GM12875 (cell line): Measurements from ENCODE around the gene NRCAM.

ENCODE experiments used
- H3K4me3 ChIP-seq: one replicate; pipeline ENCODE4 v1.5.1; 2011; ENCODE audit warnings: low read depth, low read length, control low read depth
- TF ChIP-seq, protein P1 (sequence below): IDR thresholded peaks from 2 replicates; pipeline ENCODE4 v1.5.1; 2011; ENCODE audit warnings: low read depth, mild to moderate bottlenecking, control low read depth, inconsistent platforms, low read length, moderate library complexity, borderline replicate concordance; ENCODE audit not compliant: insufficient read depth

NRCAM gene

DNA sequence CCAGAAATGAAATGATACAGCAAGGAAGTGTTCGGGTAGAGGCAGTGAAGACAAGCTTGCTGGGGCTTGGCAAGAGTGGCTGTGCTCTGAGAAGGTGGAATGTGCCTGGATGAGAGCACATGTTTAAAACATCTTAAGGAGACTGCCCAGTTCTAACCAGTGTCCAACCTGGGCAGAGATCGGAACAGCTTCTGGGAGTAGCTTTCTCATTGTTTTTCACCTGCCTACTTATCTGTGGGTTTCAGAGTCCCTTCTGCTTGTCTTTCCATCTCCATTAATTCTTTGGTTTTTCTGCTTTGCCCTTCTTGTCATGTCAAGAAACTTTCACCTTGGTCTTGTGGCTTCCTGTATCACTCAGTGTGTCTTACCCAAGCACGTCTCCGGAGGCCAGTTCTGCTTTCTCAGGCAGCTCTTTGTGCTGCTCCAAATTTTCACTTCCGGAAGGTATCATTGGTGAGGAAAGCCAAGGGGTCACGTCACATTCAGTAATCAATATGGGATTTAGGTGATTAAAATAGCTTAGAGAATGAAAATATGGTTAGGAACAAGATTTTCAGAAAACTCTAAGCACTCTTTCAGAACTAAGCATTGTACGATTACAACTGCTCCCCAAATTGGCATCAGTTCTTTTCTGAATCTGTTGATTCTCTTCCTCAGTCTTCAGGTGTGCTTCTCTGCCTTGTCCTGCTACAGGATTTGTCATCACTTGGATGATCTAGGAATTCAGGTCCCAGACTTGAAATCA, 320.6 kb downstream of the NRCAM start:
- TF ChIP-seq, protein P1, sequence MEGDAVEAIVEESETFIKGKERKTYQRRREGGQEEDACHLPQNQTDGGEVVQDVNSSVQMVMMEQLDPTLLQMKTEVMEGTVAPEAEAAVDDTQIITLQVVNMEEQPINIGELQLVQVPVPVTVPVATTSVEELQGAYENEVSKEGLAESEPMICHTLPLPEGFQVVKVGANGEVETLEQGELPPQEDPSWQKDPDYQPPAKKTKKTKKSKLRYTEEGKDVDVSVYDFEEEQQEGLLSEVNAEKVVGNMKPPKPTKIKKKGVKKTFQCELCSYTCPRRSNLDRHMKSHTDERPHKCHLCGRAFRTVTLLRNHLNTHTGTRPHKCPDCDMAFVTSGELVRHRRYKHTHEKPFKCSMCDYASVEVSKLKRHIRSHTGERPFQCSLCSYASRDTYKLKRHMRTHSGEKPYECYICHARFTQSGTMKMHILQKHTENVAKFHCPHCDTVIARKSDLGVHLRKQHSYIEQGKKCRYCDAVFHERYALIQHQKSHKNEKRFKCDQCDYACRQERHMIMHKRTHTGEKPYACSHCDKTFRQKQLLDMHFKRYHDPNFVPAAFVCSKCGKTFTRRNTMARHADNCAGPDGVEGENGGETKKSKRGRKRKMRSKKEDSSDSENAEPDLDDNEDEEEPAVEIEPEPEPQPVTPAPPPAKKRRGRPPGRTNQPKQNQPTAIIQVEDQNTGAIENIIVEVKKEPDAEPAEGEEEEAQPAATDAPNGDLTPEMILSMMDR, result no peak
- no peak overlapping the region for H3K4me3 ChIP-seq

- TF ChIP-seq, protein P1, result no peak
- H3K4me3 ChIP-seq, result no peak overlapping the region
Measured at GRCh38 chr7:108134486-108134885, 321.8 kb downstream of the NRCAM start.

GRCh38 chr7:108132551-108133265, 323.5 kb downstream of the NRCAM start:
- no peak overlapping the region for H3K4me3 ChIP-seq
- TF ChIP-seq, protein P1, result no peak

DNA sequence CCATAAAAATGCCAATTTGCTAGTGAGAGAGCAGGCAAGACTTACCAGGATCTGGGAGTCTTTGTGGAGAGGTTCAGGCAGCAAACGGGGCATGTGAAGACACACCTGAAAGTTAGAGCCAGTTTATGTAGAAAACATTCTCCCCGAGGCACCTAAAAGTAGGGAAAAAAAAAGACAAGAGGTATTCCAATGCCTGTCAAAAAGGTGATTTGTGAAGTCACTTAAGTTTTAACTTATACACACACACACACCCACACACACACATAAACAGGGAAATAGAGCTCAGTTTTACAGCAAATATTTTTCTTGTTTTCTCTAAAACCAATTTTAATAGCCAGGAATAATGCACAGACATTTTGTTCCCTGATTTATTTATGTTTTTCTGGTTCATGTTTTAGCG, 326.0 kb downstream of the NRCAM start, which contains the start of gene LAMB4:
TSS of gene LAMB4 (minus strand) at position 101 of the 400 bp plus-strand sequence. CDS start 7,197 bp downstream, outside the sequence.
- H3K4me3 ChIP-seq, result no peak within 1 kb of the TSS
- TF ChIP-seq, protein P1, result no peak

DNA sequence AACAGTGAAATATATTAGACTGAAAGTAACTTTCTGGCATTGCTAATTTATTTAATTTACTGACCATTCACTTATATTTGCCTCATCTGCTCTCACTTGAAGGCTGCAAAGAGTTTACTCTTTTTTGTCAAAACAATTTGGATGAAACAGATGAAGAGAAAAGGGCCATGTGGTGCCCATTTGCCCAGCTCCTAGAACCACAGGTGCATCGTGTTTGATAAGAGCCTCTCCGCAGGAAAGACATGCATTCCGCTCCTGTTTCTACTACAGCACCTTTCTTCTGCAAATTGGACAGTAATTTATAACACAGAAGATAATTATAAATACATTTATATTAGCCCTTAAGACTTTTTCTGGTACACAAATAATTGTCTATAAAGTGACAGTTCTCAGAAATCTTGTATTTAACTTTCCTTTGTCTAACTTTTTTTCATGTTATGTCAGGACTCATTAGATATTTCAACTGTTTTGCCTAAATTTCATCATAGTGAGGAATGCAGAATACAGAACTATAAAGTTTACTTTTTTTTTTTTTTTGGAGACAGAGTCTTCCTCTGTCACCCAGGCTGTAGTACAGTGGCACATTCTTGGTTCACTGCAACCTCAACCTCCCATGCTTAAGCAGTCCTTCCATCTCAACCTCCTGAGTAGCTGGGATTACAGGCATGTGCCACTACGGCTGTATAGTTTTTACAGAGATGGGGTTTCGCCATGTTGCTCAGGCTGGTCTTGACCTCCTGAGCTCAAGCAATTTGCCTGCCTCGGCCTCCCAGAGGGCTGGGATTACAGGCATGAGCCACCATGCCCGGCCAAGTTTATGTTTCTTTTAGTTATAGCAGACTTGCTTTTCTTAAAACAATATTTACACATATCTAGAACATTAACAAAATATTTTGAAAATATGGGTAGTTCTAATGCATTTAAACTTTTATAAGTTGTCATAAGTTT, 326.9 kb downstream of the NRCAM start:
- no peak overlapping the region for H3K4me3 ChIP-seq
- TF ChIP-seq, protein P1, result no peak

DNA sequence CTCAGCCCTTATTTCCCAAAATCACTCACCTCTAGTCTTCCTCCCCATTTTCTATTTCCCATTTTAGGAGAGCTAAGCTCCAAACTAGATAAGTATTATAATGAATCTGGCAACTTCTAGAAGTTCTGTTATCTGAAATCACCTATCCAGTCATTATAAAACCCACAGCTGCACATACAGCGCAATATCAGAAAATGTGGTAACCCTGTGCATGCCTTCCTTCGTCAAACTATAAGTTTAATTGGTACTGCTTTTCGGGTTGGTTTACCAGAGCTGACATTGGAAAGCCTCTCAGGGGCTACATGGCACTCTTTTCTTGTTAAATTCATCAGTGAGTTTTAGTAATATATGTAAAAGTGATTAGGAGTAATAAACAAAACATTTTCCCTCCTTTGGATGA, 327.7 kb downstream of the NRCAM start:
- no peak overlapping the region for H3K4me3 ChIP-seq
- TF ChIP-seq, protein P1, result no peak
